ENCODE measurements around the gene ABCG2. TPM values are rescaled to one million over a fixed set of nuclear protein-coding genes. Genes with fewer than 3 reads are reported as not detected.
"Not testable (repeated sequence)": the region's sequence is repeated elsewhere in the genome, so short reads cannot be mapped to it uniquely, and the experiment has no call there.

The ABCG2 gene
- polyA plus RNA-seq, 1 of the 3 experiments (the other 2 are of a cell fraction), result 0.02 TPM

- TF ChIP-seq MEF2A (IDR thresholded peaks at IDR 0.05; ENCODE audit: borderline replicate concordance, low read depth) (no peak), NFIC (IDR thresholded peaks at IDR 0.05; ENCODE audit: borderline replicate concordance) (no peak), ELF1 (IDR thresholded peaks at IDR 0.05) (no peak), TEAD4 (IDR thresholded peaks at IDR 0.05; ENCODE audit: borderline replicate concordance, insufficient read depth) (no peak), RXRA (IDR thresholded peaks at IDR 0.05; ENCODE audit: borderline replicate concordance, low read depth) (no peak), TCF12 (IDR thresholded peaks at IDR 0.05) (no peak), MAX (IDR thresholded peaks at IDR 0.05; ENCODE audit: low read depth) (no peak), EP300 (IDR thresholded peaks at IDR 0.05; ENCODE audit: borderline replicate concordance in 1 of 2, low read depth in 1 of 2, low read length in 1 of 2) (no peak), USF1 (IDR thresholded peaks at IDR 0.05; ENCODE audit: borderline replicate concordance, low read depth) (no peak), EZH2phosphoT487 (IDR thresholded peaks at IDR 0.05; ENCODE audit: borderline replicate concordance, low read depth) (no peak), RAD21 (IDR thresholded peaks at IDR 0.05; ENCODE audit: low read length) (no peak), YY1 (IDR thresholded peaks at IDR 0.05; ENCODE audit: low read depth) (no peak), MXI1 (IDR thresholded peaks at IDR 0.05; ENCODE audit: low read depth, low read length) (no peak)
These were observed 838 bp upstream of the ABCG2 start (continued) for GRCh38 chr4:88159229-88159725.

GRCh38 chr4:88158038-88158488 is 376 bp downstream of the ABCG2 start:
- H3K4me3 ChIP-seq (ENCODE audit: low read depth in 2 of 2, low read length in 1 of 2), result peak overlapping the region; percentile 51 to 61
- H3K27me3 ChIP-seq (ENCODE audit: insufficient read depth), result no peaks in the 10 kb centered on the region
- H3K79me2 ChIP-seq (ENCODE audit: insufficient read depth), result no peaks in the 10 kb centered on the region
- H3K9me2 ChIP-seq, result no peaks in the 10 kb centered on the region
- TF ChIP-seq USF2 (IDR thresholded peaks at IDR 0.05; ENCODE audit: borderline replicate concordance, low read depth, low read length) (no peak), PBX3 (IDR thresholded peaks at IDR 0.05) (no peak), RXRA (IDR thresholded peaks at IDR 0.05; ENCODE audit: borderline replicate concordance, low read depth) (no peak), JUND (IDR thresholded peaks at IDR 0.05) (no peak), ELF1 (IDR thresholded peaks at IDR 0.05) (no peak), GATA2 (CRISPR knock-in tag; IDR thresholded peaks at IDR 0.05) (no peak), GABPA (IDR thresholded peaks at IDR 0.05; ENCODE audit: low read depth) (no peak), EP300 (IDR thresholded peaks at IDR 0.05; ENCODE audit: borderline replicate concordance in 1 of 2, low read depth in 1 of 2, low read length in 1 of 2) (no peak), IRF3 (IDR thresholded peaks at IDR 0.05; ENCODE audit: low read depth, low read length) (no peak), RFX5 (IDR thresholded peaks at IDR 0.05; ENCODE audit: low read length) (no peak)
- H3K27ac ChIP-seq (ENCODE audit: low read depth in 2 of 2, low read length in 1 of 2), result no peak overlapping the region
- H3K4me1 ChIP-seq (ENCODE audit: control insufficient read depth in 1 of 2, insufficient read depth in 2 of 2, low read depth in 1 of 2, low read length in 1 of 2), result peaks cover 0 to 8% of the 10 kb centered on the region in 2 experiments; a peak in 1 of 4 replicates
- no peaks in the 10 kb centered on the region for H3K36me3 ChIP-seq (replicated peaks in 1 of 2; ENCODE audit: control insufficient read depth in 1 of 2, insufficient read depth in 2 of 2, low read length in 1 of 2)
- H3F3A ChIP-seq (replicated peaks; ENCODE audit: insufficient read depth), result no peaks in the 10 kb centered on the region
- H4K20me1 ChIP-seq (ENCODE audit: insufficient read depth), result no peaks in the 10 kb centered on the region
- H3K9ac ChIP-seq, result no peak overlapping the region
- WGBS (ENCODE audit: low lambda C conversion rate), result 19% methylated on average over 12 of the region's 12 CpGs
- H2AFZ ChIP-seq (ENCODE audit: low read depth), result peak overlapping the region; percentile 87; the same call in 1 of the 2 replicates
- ChIA-PET POLR2A (no interaction called here), CTCF (interaction anchor here (1.0 to 1.9 kb wide), 3 partner anchors 54 to 305 kb away, joined by 3 to 7 read pairs (median 3); no protein-coding TSS in a partner anchor)
- DNase-seq, result no peak
- peak overlapping the region; percentile 89 for H3K4me2 ChIP-seq
- no peaks in the 10 kb centered on the region for H3K9me3 ChIP-seq

- H3K9me3 ChIP-seq; H3K9me2 ChIP-seq; H3K79me2 ChIP-seq (ENCODE audit: insufficient read depth); H3K4me1 ChIP-seq (ENCODE audit: control insufficient read depth in 1 of 2, insufficient read depth in 2 of 2, low read depth in 1 of 2, low read length in 1 of 2); H3K4me3 ChIP-seq (ENCODE audit: low read depth in 2 of 2, low read length in 1 of 2); H4K20me1 ChIP-seq (ENCODE audit: insufficient read depth); H3K9ac ChIP-seq; CTCF ChIA-PET; H3K27ac ChIP-seq (ENCODE audit: low read depth in 2 of 2, low read length in 1 of 2); POLR2A ChIA-PET; H3F3A ChIP-seq (replicated peaks; ENCODE audit: insufficient read depth); H3K27me3 ChIP-seq (ENCODE audit: insufficient read depth); H3K4me2 ChIP-seq; H2AFZ ChIP-seq (ENCODE audit: low read depth); DNase-seq; H3K36me3 ChIP-seq (replicated peaks in 1 of 2; ENCODE audit: control insufficient read depth in 1 of 2, insufficient read depth in 2 of 2, low read length in 1 of 2): not testable (repeated sequence)
- 78% methylated on average over 8 of the region's 8 CpGs for WGBS (ENCODE audit: low lambda C conversion rate)
These were observed 6.1 kb downstream of the ABCG2 start for GRCh38 chr4:88152331-88152730.
